HG03460 (cell line): ENCODE results near the gene SLC7A10.
"Not testable (repeated sequence)": the region's sequence is repeated elsewhere in the genome, so short reads cannot be mapped to it uniquely, and the experiment has no call there.

Experiments
- ATAC-seq: cut with Tn5 transposase; IDR thresholded peaks from one replicate; pipeline ENCODE4 v1.9.1; 2021; ENCODE audit not compliant: unreplicated experiment

Gene SLC7A10

DNA sequence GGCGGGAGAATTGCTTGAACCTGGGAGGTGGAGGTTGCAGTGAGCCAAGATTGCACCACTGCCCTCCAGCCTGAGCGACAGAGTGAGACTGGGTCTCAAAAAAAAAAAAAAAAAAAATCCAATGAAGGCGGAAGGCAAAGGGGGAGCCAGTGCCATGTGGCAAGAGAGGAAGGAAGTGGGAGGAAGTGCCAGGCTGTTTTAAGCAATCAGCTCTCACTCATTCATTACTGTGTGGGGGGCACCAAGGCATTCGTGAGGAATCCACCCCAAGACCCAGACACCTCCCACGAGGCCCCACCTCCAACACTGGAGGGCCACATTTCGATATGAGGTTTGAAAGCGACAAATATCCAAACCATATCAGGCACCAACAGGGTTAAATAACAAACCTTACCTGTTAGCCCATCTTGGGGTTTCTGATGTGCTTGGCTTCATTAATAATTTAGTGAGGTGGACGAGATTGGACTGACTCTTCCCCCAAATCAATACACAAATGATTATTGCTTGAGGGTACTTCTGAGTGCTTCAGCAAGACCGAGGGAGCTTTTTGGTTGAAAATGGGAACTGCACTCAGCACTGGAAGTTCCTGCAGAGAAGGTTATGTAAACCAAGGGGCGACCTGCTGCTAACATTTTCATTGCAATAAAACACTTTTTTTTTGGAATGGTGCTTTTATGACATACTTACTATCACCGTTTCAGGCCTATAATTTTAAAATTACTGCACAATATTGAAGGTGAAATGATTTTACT is 39.0 kb downstream of the SLC7A10 start:
- no peak for ATAC-seq

DNA sequence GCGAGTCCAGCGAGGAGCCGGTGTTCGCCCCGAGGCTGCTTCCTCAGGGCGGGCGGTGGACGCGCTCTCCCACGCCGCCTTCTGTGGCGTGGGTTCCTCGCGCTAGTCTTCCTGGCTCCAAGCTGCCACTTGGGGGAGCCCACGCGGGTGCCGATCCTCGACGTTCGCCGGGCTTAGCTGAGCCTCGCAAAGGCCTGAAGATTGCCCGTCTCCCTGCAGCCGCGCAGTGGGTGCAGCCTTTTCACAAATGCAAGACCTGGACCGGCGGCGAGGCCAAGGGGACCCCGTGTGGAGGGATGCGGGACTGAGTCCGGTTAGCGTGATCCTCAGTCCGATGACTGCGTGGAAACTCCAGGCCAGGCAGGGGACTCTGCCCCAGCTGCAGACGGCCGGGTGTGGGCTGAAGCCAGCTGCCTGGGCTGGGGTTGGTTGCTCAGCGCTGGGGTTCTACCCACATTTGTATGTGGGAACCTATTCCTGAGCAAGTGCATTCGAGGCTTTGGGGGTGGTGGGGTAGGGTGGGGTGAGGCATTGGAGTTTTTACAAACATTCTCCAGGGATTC is 48.2 kb downstream of the SLC7A10 start:
- ATAC-seq = peak; percentile 21

- peak; percentile 74 for ATAC-seq
These were observed 48.8 kb downstream of the SLC7A10 start for GRCh38 chr19:33176670-33177416.

GRCh38 chr19:33175886-33176669 is 49.6 kb downstream of the SLC7A10 start:
- ATAC-seq = peak; percentile 2

- no peak for ATAC-seq
These were observed 50.4 kb downstream of the SLC7A10 start for GRCh38 chr19:33175156-33175782.

DNA sequence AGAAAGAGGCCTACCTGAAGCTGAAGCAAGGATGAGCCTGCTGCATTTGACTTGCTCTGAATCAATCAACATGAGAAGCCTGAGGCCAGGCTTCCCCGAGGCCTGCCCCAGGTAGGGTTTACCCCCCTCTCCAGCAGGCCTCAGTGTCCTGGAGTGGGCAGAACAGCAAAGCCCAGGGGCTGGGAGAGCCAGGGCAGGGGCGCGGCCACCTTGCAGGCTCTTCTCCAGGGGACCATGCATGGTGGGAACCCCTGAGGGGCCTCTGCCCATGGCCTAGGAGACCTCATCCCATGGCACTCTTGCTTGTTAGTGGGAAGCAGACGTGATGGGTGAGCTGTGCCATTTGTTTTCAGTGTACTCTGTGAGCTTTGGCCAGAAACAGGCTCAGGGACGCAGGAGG is 51.5 kb downstream of the SLC7A10 start:
- ATAC-seq = no peak

GRCh38 chr19:33171916-33172359 is 53.7 kb downstream of the SLC7A10 start:
- ATAC-seq = no peak

DNA sequence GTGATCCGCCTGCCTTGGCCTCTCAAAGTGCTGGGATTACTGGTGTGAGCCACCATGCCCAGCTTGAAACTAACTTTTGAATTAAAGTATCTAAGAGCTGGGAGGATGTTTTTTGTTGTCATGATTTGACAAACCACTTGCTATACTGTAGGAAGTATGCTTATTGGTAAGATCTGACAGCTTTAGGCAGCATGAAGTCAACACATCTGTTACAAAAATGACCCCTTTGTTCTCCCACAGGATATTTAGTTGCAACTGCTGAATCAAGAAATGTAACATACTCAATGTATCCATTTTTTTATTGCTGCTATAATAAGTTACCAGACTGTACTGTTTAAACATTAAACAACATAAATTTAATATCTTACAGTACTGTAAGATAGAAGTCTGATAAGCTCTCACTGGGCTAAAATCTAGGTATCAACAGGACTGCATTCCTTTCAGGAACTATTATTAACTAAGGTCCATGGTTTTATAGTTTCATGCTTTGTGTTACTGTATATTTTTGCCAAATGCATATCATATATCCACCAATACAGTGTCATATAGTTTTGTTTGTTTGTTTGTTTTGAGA is 54.3 kb downstream of the SLC7A10 start:
- ATAC-seq = no peak

GRCh38 chr19:33168528-33168927 is 57.1 kb downstream of the SLC7A10 start:
- no peak for ATAC-seq

- no peak for ATAC-seq
These were observed 58.2 kb downstream of the SLC7A10 start for GRCh38 chr19:33167438-33167837.

- ATAC-seq = not testable (repeated sequence)
These were observed 59.6 kb downstream of the SLC7A10 start for GRCh38 chr19:33166037-33166436.

DNA sequence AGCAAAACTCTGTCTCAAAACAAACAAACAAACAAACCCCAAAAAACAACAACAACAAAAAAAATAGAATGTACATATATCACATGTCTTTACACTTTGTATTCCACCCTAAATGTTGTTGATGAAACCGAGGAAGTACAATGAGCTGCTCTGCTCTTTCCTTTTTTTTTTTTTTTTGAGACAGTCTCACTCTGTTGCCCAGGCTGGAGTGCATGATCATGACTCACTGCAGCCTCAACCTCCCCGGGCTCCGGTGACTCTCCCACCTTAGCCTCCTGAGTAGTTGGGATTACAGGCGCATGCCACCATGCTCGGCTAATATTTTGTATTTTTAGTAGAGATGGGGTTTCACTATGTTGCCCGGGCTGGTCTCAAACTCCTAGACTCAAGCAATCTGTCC is 62.2 kb downstream of the SLC7A10 start:
- ATAC-seq = no peak

DNA sequence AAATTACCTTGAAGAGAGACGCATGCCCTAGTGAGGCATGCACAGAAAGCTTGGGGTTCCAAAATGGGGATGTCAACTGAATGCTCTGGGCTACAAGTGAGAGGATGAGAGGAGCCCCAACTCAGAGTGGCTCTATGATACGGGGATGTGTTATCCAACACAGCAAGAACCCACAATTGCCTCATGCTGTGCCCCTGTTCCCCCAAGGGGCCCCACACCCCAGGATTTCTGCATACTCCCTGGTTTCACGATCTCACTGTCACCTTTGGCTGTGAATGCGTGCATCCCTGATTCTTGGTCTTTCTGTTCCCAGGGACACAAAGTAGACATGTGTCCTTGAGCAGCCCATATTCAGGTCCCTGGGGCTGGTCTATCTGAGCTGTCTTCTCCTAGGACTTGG is 64.4 kb downstream of the SLC7A10 start:
- no peak for ATAC-seq

GRCh38 chr19:33159893-33160292 is 65.8 kb downstream of the SLC7A10 start:
- ATAC-seq = no peak

DNA sequence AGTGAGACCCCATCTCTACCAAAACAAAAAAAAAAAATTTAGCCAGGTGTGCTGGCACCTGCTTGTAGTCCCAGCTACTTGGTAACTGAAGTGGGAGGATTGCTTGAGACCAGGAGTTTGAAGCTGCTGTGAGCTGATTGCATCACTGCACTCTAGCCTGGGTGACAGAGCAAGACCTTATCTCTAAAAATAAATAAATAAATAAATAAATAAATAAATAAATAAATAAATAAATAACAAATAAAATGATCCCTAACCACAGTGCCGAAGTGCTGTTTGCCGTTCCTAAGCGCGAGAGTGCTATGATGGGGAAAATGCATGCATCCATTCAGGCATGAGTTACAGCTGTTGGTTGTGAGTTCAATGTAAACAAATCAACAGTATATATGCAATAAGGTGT is 66.5 kb downstream of the SLC7A10 start:
- no peak for ATAC-seq
